K562 (cell line): ENCODE data around the gene NAV2. TPM values are rescaled to one million over a fixed set of nuclear protein-coding genes. Genes with fewer than 3 reads are reported as not detected.

Experiments
- CTCFL ChIP-seq: IDR thresholded peaks from 2 replicates; pipeline ENCODE4 v1.6.1; 2011; ENCODE audit warnings: borderline replicate concordance, low read depth, mild to moderate bottlenecking, moderate library complexity, low read length; ENCODE audit not compliant: insufficient read depth, poor library complexity, severe bottlenecking
- ESRRB ChIP-seq: fragments of 250-450 bp; sonication (Bioruptor Pico); IDR thresholded peaks from 2 replicates; pipeline ENCODE4 v1.5.0; 2020; ENCODE audit warnings: mild to moderate bottlenecking, moderate library complexity, borderline replicate concordance
- ETV1 ChIP-seq: fragments of 450-650 bp; conservative IDR thresholded peaks from 2 replicates; pipeline ENCODE4 v1.6.1; 2016; ENCODE audit warnings: missing genetic modification characterization, control low read depth, low read depth, missing compliant biosample characterization
- HMGN3 ChIP-seq: IDR thresholded peaks from 2 replicates; pipeline ENCODE4 v1.6.1; 2011; ENCODE audit warnings: borderline replicate concordance, low read depth, mild to moderate bottlenecking, mixed read lengths, low read length; ENCODE audit not compliant: insufficient read length; ENCODE audit errors: extremely low read depth
- PHB2 ChIP-seq: fragments of 450-650 bp; IDR thresholded peaks from 2 replicates; pipeline ENCODE4 v1.6.1; 2017; ENCODE audit warnings: low read depth
- YY1 ChIP-seq, 3 experiments: IDR thresholded peaks; 2 replicates each; pipeline ENCODE4 v1.6.1; 2011; ENCODE audit warnings: low read length in 2 of 3, mild to moderate bottlenecking in 2 of 3, moderate library complexity in 2 of 3, borderline replicate concordance in 1 of 3, control low read depth in 1 of 3, low read depth in 1 of 3; ENCODE audit not compliant: insufficient read depth in 3 of 3, insufficient replicate concordance in 2 of 3, control insufficient read depth in 1 of 3, insufficient read length in 1 of 3; ENCODE audit errors: extremely low read depth in 1 of 3
- ZBTB17 ChIP-seq: fragments of 450-650 bp; formaldehyde crosslinking; IDR thresholded peaks from 2 replicates; pipeline ENCODE4 v1.4.0; 2020; ENCODE audit warnings: mild to moderate bottlenecking
- ZFP91 ChIP-seq: sonication (generic); formaldehyde crosslinking; IDR thresholded peaks from 2 replicates; pipeline ENCODE4 v1.8.0; 2022; ENCODE audit warnings: mild to moderate bottlenecking, missing genetic modification reagents
- ZNF717 ChIP-seq: fragments of 250-450 bp; sonication (Bioruptor Pico); IDR thresholded peaks from 2 replicates; pipeline ENCODE4 v1.5.0; 2021
- ZNF77 ChIP-seq: fragments of 250-450 bp; sonication (Bioruptor Pico); IDR thresholded peaks from 2 replicates; pipeline ENCODE4 v1.5.0; 2020
- polyA plus RNA-seq, 8 experiments: library from polyadenylated mRNA; depleted of rRNA in 4 of 8; stranded (reverse) in 5 of 8; unstranded in 3 of 8; fragments of >200 nt; fragmentation: Nextera tagmentation in 2 of 8; fragmentation: Illumina TruSeq in 1 of 8; extraction: Ambion mirVana in 2 of 8; extraction: Trizol in 1 of 8; gene quantifications; 2 replicates each; pipeline versions ENCODE4 v1.2.1 to v1.2.3, GENCODE V29; 2011 to 2014; ENCODE audit warnings: inconsistent platforms in 1 of 8, missing spikeins in 1 of 8
- total RNA-seq, 7 experiments: library from RNA; depleted of rRNA in 6 of 7; stranded (reverse); fragments of >200 nt in 6 of 7; fragmentation: Illumina TruSeq in 2 of 7; extraction: Trizol in 2 of 7; gene quantifications; 2 replicates each; pipeline versions ENCODE4 v1.2.1 to v1.2.3, GENCODE V29; 2011 to 2021; ENCODE audit warnings: low replicate concordance in 1 of 7

The NAV2 gene
- total and polyA plus RNA-seq, 9 of the 15 experiments (the other 6 are each of a cell fraction or from before 2014, with no cell fraction given): 0.03 to 0.35 (median 0.05) TPM

GRCh38 chr11:20013346-20014066, 300.9 kb downstream of the NAV2 start (continued):
- TF ChIP-seq CTCFL (no peak), ZBTB17 (CRISPR knock-in tag) (no peak), YY1 (IDR thresholded peaks at IDR 0.05; ENCODE audit: borderline replicate concordance in 1 of 3, control insufficient read depth in 1 of 3, extremely low read depth in 1 of 3, insufficient read depth in 3 of 3, insufficient read length in 1 of 3, insufficient replicate concordance in 2 of 3, low read depth in 1 of 3, low read length in 2 of 3) (no peak), ETV1 (tag) (peak; percentile 72), HMGN3 (no peak), ZNF717 (CRISPR knock-in tag) (no peak), ESRRB (CRISPR knock-in tag) (no peak), ZNF77 (no peak), ZFP91 (CRISPR knock-in tag) (no peak), PHB2 (no peak)
